Spleen (tissue), 11 donors: ENCODE results near the gene TIMM50. TPM values are rescaled to one million over a fixed set of nuclear protein-coding genes. Genes with fewer than 3 reads are reported as not detected.

Source experiments
- DNase-seq: peaks from one replicate; pipeline ENCODE4 v3.0.0-alpha.2; 2020
- H3K27ac ChIP-seq, 8 donors: fragments of 200-600 bp; sonication (generic) in 7 of 8; 1 replicate in 4 of 8; 2 replicates in 4 of 8; pipeline versions ENCODE4 v1.5.0 to v1.8.0; 2016 to 2021; ENCODE audit warnings: inconsistent platforms in 4 of 8, mild to moderate bottlenecking in 4 of 8, moderate library complexity in 1 of 8
- H3K27me3 ChIP-seq, 7 donors: fragments of 200-600 bp; sonication (generic) in 6 of 7; replicated peaks in 1 of 7; 1 replicate in 4 of 7; 2 replicates in 3 of 7; pipeline versions ENCODE4 v1.5.0 to v1.8.0; 2016 to 2021; ENCODE audit warnings: inconsistent platforms in 3 of 7, mild to moderate bottlenecking in 1 of 7
- H3K36me3 ChIP-seq, 6 donors: fragments of 200-600 bp; sonication (generic) in 5 of 6; 1 replicate in 4 of 6; 2 replicates in 2 of 6; pipeline versions ENCODE4 v1.5.0 to v1.8.0; 2016 to 2021; ENCODE audit warnings: inconsistent platforms in 2 of 6
- H3K4me1 ChIP-seq, 6 donors: fragments of 200-600 bp; sonication (generic) in 5 of 6; 1 replicate in 3 of 6; 2 replicates in 3 of 6; pipeline versions ENCODE4 v1.5.0 to v1.8.0; 2016 to 2021; ENCODE audit warnings: inconsistent platforms in 3 of 6
- H3K4me3 ChIP-seq, 8 donors: fragments of 200-600 bp; sonication (generic) in 7 of 8; 1 replicate in 4 of 8; 2 replicates in 4 of 8; pipeline versions ENCODE4 v1.5.0 to v1.8.0; 2016 to 2021; ENCODE audit warnings: inconsistent platforms in 4 of 8, mild to moderate bottlenecking in 4 of 8, moderate library complexity in 2 of 8
- H3K9me3 ChIP-seq, 8 donors: fragments of 200-600 bp; sonication (generic) in 7 of 8; 1 replicate in 4 of 8; 2 replicates in 4 of 8; pipeline versions ENCODE4 v1.5.0 to v1.8.0; 2016 to 2021; ENCODE audit warnings: inconsistent platforms in 4 of 8
- POLR2A ChIP-seq, 3 donors: fragments of 450-650 bp; IDR thresholded peaks; one replicate each; pipeline ENCODE4 v1.5.1; 2017; ENCODE audit warnings: antibody characterized with exemption in 3 of 3, mild to moderate bottlenecking in 1 of 3
- POLR2AphosphoS5 ChIP-seq, 3 donors: sonication (generic); formaldehyde crosslinking; IDR thresholded peaks; one replicate each; pipeline ENCODE4 v1.5.1; 2017; ENCODE audit warnings: antibody characterized with exemption in 3 of 3
- WGBS, 5 donors: extraction: QIAGEN DNeasy Blood & Tissue Kit in 3 of 5; methylation state at CpG; one replicate each; pipeline versions ENCODE4 v1.1.5 to v1.1.7; 2013 to 2018; 5-methylcytosine and 5-hydroxymethylcytosine counted together
- intact Hi-C: fragments of 100-400 bp; cut with DNase I; formaldehyde crosslinking; loops from one replicate; pipeline ENCODE4 v1.15.0; 2023; ENCODE audit warnings: low total_unique reads
- polyA plus RNA-seq, 3 donors: library from polyadenylated mRNA; stranded (reverse); fragments of 200-250 nt; gene quantifications; one replicate each; pipeline ENCODE4 v1.2.1, GENCODE V29; 2013
- total RNA-seq, 7 donors: library from RNA; depleted of rRNA in 3 of 7; stranded (reverse); fragments of >200 nt in 3 of 7; fragmentation: NEBNext Ultra II Directional in 4 of 7; extraction: Animal tissue kit (Norgen Biotek cat#: 25700) in 4 of 7; gene quantifications; one replicate each; pipeline versions ENCODE4 v1.1.0 to v1.2.1, GENCODE V29; 2016 to 2021
- TF ChIP-seq, protein P1 (sequence below), 11 experiments: fragments of 200-600 bp in 7 of 11; fragments of 450-650 bp in 4 of 11; sonication (generic) in 4 of 11; IDR thresholded peaks in 8 of 11; conservative IDR thresholded peaks in 3 of 11; 1 replicate in 7 of 11; 2 replicates in 4 of 11; pipeline versions ENCODE4 v1.4.0 to v1.8.0; 2016 to 2021; ENCODE audit warnings: antibody characterized with exemption in 11 of 11, inconsistent platforms in 4 of 11, mild to moderate bottlenecking in 1 of 11
- donor health status: healthy with polysubstance abuse.
- donor health status: DM: no; HTN: no; CAD: no; lungs with moderate emphysema.
- donor health status: DM: no; HTN: no; CAD: no.
- donor health status: Bipolar disorder and iron deficiency.
- donor health status: healthy.
- donor health status: DM: no; HTN: no; CAD: no.
- donor health status: DM: yes; HTN: yes; CAD: no.

TIMM50 gene
- total and polyA plus RNA-seq, 10 donors = 30.3 to 51.5 (median 41.3) TPM

DNA sequence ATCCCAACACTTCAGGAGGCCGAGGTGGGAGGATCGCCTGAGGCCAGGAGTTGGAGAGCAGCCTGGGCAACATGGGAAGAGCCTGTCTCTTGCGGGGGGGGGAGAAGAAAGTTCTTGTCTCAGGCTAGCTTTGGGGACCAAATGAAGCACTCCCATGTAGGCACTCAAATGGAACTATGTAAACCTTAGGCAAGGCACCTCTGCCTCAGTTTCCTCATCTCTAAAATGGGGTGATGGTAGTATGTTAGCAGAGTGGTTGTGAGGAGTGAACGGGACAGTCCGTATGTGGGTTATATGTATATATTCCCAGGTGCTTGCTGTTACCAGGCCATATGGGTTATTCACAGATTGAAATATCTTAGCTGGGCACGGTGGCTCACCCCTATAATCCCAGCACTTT lies 11.6 kb downstream of the TIMM50 start:
- 89 to 99% (median 94%) methylated on average over 6 of the region's 6 CpGs for whole genome bisulfite sequencing, 5 donors

DNA sequence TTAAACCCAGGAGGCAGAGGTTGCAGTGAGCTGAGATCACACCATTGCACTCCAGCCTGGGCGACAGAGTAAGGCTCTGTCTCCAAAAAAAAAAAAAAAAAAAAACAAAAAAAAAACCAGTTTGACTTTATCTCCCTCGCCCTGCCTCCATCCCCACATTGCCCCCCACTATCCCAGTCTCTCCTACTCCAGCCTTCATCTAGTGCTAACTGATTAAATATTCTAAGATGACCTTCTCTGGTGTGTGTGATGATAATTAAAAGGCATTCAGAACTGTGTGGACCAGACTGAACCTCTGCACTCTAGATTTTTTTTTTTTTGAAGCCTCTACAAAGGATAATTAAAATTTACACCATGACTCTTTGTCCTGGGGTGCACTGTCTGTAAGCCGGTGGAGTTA lies 12.2 kb downstream of the TIMM50 start:
- Histone ChIP-seq H3K9me3 (no peaks in the 10 kb centered on the region), H3K36me3 (peaks cover 3 to 46% (median 41%) of the 10 kb centered on the region in 6 donors), H3K27ac (no peak overlapping the region), H3K4me3 (no peak overlapping the region), H3K4me1 (peaks cover 2 to 5% (median 2%) of the 10 kb centered on the region in 6 donors), H3K27me3 (peaks cover 0 to 25% (median 8%) of the 10 kb centered on the region in 7 donors)
- TF ChIP-seq, protein P1, sequence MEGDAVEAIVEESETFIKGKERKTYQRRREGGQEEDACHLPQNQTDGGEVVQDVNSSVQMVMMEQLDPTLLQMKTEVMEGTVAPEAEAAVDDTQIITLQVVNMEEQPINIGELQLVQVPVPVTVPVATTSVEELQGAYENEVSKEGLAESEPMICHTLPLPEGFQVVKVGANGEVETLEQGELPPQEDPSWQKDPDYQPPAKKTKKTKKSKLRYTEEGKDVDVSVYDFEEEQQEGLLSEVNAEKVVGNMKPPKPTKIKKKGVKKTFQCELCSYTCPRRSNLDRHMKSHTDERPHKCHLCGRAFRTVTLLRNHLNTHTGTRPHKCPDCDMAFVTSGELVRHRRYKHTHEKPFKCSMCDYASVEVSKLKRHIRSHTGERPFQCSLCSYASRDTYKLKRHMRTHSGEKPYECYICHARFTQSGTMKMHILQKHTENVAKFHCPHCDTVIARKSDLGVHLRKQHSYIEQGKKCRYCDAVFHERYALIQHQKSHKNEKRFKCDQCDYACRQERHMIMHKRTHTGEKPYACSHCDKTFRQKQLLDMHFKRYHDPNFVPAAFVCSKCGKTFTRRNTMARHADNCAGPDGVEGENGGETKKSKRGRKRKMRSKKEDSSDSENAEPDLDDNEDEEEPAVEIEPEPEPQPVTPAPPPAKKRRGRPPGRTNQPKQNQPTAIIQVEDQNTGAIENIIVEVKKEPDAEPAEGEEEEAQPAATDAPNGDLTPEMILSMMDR (IDR thresholded peaks at IDR 0.05 in 8 of 11, conservative IDR thresholded peaks at IDR 0.05 in 3 of 11) = no peak
- TF ChIP-seq POLR2A (IDR thresholded peaks at IDR 0.05) = no peak
- TF ChIP-seq POLR2AphosphoS5 (IDR thresholded peaks at IDR 0.05) = no peak
- intact Hi-C loops = no loop called here
- 88 to 94% (median 91%) methylated on average over 2 to 3 of the region's 3 CpGs for WGBS, 5 donors
- DNase-seq = no peak

More for the DNA sequence above, 11.6 kb downstream of the TIMM50 start:
- H3K36me3 ChIP-seq = peaks cover 3 to 52% (median 46%) of the 10 kb centered on the region in 6 donors
- intact Hi-C loops = no loop called here
- no peak overlapping the region for H3K4me3 ChIP-seq
- no peaks in the 10 kb centered on the region for H3K4me1 ChIP-seq
- H3K27me3 ChIP-seq = peaks cover 0 to 20% (median 3%) of the 10 kb centered on the region in 7 donors
- H3K27ac ChIP-seq = no peak overlapping the region
- no peaks in the 10 kb centered on the region for H3K9me3 ChIP-seq
- no peak for DNase-seq
- TF ChIP-seq POLR2A (IDR thresholded peaks at IDR 0.05) (no peak), POLR2AphosphoS5 (IDR thresholded peaks at IDR 0.05) (no peak)
- TF ChIP-seq, protein P1 (IDR thresholded peaks at IDR 0.05 in 8 of 11, conservative IDR thresholded peaks at IDR 0.05 in 3 of 11) = no peak

DNA sequence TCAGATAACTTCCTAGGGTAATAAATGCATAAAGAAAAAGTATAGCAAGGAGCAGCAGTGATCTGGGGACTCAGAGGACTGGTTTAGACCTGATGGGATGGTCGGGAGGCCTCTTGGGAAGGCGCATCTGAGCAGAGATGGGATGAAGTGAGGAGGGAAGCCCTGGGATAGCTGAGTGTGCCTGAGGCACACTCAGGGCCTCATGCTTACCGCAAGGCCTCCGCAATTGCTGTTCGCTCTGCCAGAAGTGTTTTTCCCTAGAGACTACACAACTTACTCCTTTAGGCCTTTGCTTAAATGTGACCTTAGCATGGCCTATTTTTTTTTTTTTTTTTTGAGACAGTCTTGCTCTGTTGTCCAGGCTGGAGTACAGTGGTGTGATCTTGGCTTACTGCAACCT lies 14.0 kb downstream of the TIMM50 start:
- no peak for TF ChIP-seq POLR2A (IDR thresholded peaks at IDR 0.05)
- TF ChIP-seq, protein P1 (IDR thresholded peaks at IDR 0.05 in 8 of 11, conservative IDR thresholded peaks at IDR 0.05 in 3 of 11) = no peak
- no peak for TF ChIP-seq POLR2AphosphoS5 (IDR thresholded peaks at IDR 0.05)
- peaks cover 14 to 23% (median 20%) of the 10 kb centered on the region in 6 donors for H3K4me1 ChIP-seq
- H3K27ac ChIP-seq = no peak overlapping the region
- no peak overlapping the region for H3K4me3 ChIP-seq
- no peaks in the 10 kb centered on the region for H3K9me3 ChIP-seq
- whole genome bisulfite sequencing, 5 donors = 86 to 91% (median 90%) methylated on average over 5 of the region's 5 CpGs
- peaks cover 0 to 27% (median 23%) of the 10 kb centered on the region in 6 donors for H3K36me3 ChIP-seq
- H3K27me3 ChIP-seq = peaks cover 3 to 44% (median 26%) of the 10 kb centered on the region in 7 donors
- intact Hi-C loops = no loop called here
- DNase-seq = no peak

DNA sequence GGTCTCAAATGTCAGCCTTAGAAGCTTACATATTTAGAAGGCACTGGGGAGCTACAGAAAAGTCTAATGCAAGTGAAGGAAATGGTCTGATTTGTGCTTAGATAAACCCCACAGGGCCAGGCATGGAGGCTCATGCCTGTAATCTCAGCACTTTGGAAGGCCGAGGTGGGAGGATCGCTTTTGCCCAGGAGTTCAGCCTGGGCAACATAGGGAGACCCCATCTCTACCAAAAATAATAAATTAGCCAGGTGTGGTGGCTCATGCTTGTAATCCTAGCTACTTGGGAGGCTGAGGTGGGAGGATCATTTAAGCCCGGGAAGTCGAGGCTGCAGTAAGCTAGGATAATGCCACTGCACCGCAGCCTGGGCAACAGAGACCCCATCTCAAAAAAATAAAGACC lies 15.4 kb downstream of the TIMM50 start:
- Histone ChIP-seq H3K27me3 (peaks cover 3 to 58% (median 33%) of the 10 kb centered on the region in 7 donors), H3K4me3 (no peak overlapping the region), H3K36me3 (peaks cover 0 to 13% (median 9%) of the 10 kb centered on the region in 6 donors), H3K9me3 (no peaks in the 10 kb centered on the region), H3K27ac (no peak overlapping the region), H3K4me1 (peaks cover 14 to 23% (median 21%) of the 10 kb centered on the region in 6 donors)
- TF ChIP-seq, protein P1 (IDR thresholded peaks at IDR 0.05 in 8 of 11, conservative IDR thresholded peaks at IDR 0.05 in 3 of 11) = no peak
- no peak for TF ChIP-seq POLR2AphosphoS5 (IDR thresholded peaks at IDR 0.05)
- no peak for TF ChIP-seq POLR2A (IDR thresholded peaks at IDR 0.05)
- intact Hi-C loops = no loop called here
- DNase-seq = no peak
- 83 to 94% (median 85%) methylated on average over 5 of the region's 5 CpGs for WGBS, 5 donors
